Neural progenitor cell (in vitro differentiated cells): ENCODE measurements around the gene WDR88.

Experiments
- CTCF ChIP-seq: fragments of 200-600 bp; sonication (generic); IDR thresholded peaks from 2 replicates; pipeline ENCODE4 v1.5.1; 2017; ENCODE audit warnings: antibody characterized with exemption, mild to moderate bottlenecking
- EZH2 ChIP-seq: fragments of 200-600 bp; sonication (generic); IDR thresholded peaks from 2 replicates; pipeline ENCODE4 v1.6.1; 2017; ENCODE audit warnings: antibody characterized with exemption, mild to moderate bottlenecking, moderate library complexity

DNA sequence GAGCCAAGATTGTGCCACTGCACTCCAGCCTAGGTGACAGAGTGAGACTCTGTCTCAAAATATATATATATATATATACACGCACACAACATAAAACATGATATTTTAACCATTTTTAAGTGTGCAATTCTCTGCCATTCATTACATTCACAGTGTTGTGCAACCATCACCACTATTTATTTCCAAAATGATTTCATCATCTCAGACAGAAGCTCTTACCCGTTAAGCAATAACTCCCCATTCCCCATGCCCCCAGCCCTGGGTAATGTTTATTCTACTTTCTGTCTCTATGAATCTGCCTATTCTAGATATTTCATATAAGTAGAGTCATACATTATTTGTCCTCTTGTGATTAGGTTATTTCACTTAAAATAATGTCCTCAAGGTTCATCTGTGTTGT, 20.3 kb downstream of the WDR88 start:
- TF ChIP-seq CTCF (no peak), EZH2 (no peak)
